ENCODE results near the gene ADARB2.

ADARB2 gene

DNA sequence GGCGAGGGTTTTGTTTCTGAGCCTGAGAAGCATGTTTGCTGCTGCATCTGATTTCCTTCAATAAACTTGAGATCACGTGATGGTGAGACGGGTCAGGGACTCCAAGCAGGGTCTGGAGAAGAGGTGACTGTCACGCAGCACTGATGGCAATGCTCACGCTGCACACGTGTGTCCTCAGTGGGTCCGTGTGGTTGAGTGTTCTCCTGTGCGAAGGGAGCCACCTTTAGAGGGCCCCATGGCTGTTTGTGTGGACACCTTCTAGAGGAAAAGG is 580.8 kb downstream of the ADARB2 start:
- DNase-seq, result peak; percentile 5

DNA sequence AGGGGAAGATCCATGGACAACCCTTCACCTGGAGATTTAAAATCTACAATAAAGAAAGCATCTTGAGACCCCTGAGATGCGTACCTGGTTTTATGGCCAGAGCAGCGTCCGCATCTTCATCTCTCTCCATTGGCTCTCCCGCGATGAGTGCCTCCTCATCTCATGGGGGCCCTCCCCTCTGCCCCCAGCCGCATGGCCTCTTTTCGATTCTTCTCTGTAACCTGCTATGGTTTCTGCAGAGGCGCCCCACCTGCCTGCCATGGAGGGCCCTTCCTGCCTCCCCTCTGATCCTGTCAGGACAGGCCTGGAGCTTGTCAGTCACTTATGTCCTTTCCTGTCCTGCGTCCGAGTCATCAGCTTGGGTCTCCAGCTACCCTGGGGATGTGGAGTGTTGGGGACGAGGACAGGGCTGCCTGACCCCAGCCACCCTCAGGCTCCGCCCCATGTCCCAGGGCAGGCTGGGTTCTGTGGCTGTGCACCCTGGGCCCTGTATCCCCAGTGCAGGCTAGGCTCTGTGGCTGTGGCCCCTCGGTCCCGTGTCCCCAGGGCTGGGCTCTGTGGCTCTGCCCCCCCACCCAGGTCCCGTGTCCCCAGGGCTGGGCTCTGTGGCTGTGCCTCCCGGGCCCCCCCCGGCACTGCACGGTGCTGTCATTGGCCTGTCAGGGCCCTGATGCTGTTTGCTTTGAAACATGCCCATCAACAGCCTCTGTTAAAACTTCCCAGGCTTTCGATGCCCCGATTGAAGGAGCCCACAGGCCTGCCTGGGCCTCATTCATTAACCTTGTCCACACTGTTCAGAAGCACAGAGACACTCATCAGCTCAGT is 581.3 kb downstream of the ADARB2 start:
- DNase-seq, result peak; percentile 4

DNA sequence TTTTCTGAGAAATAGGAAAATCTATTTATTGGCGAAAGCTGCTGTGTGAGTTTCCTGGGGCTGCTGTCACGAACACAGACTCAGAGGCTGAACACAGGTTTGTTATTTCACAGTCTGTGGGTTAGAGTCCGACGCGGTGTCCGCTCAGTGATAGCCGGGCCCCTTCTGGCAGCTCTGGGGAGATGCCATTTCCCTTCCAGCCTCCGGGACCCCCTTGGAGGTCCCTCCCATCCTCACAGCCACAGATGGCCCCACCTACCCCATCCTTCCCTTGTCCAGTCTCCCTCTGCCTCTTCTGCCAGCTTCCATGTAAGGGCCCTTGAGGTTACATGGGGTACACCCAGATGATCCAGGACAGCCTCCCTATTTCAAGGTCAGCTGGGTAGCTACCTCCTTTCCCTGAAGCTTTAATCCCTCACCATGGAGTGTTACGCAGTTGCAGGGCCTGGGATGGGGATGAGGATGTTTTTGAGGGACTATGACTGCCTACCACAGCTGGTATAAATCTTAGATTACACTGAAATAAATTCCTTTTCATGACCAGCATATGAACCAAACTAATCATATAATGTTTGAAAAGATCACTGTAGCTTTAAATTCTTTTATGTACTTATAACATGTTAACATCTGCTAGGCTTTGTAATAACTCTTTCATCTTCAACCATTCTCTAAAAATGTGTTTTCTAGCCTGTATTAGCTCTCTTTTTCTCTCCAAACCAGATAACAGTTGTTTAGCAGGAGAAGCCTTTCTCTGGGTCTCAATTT is 582.6 kb downstream of the ADARB2 start:
- peak; percentile 13 for DNase-seq

DNA sequence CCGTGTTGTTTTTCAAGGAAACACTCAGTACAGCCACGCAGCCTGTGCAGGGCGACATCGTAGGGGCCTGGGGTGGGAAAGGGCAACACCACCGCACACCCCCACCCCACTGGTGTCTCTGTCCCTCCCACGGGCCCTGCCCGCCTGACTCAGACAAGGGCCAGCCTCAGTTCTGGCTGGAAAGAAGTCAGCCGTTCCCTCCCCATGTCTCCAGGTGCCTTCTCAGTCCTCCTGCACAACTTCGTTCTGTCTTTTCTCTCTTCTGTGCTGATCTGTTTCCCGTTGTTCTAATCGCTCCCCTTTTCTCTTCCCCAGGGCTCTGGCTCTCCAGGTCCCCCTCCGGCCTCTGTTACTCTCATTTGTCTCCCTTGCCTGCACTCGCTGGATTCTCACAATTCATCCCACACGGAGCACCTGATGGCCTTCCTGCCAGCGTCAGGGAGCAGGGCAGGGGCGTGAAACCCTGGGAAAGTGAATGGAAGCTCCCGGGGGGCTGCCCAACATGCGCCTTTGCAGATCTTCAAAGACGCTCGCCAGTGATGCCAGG is 583.4 kb downstream of the ADARB2 start:
- peak; percentile 13 for DNase-seq

DNA sequence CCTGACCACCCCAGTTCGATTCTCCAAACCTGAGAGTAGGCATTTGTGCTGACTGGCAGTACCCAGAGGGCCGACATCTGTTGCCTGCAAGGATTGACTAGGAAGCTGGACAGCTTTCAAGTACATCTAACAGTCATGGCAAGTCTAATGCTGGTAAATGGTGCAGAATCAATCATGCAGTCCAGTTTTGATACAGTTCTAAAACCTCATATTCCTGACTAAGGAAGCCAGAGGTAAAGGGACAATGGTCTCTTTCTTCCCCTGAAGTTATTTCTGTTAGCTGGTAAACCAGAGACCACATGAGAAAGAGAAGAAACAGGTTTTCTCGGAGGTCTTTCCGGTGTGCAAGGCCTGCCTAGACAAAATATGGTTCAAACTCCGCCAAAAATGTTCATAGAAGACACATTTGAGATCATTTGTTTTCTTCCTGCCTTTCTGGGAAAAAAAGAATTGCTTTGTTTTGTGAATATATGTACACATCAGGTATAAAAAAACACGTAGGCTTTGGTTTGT is 584.0 kb downstream of the ADARB2 start:
- no peak for DNase-seq

DNA sequence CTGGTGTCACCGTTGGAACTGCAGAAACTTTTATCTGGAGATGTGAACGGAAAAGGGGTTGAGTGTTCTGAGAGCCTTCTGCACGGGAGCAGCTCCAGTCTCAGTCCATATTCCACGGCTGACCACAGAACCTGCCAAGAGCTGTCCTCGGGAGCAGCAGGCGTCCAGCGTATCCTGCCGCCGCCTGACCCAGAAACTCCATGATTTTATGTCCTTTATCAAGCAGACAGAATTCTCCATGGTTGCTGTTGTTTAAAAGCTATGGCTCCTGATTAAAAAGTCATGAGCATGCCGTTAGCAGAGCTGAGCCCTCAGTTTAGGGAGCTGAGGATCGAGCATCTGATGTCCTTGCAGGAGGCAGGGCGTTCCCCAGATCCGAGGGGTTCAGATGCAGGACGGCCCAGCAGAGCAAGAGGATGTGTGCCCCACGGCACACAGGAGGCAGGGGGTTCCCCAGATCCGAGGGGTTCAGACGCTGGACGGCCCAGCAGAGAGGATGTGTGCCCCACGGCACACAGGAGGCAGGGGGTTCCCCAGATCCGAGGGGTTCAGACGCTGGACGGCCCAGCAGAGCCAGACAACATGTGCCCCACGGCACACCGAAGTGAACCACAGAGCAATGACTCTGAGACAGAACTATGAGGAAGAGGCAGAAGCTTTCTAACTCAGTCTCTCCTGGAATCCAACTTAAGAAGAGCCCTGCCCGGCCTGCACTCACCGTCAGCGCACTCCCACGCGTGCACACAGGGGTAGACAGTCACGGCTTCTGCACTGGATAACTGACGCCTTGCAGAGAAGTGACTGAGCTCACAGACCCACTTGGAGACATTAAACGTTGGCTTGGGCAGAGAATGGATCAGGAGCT is 584.7 kb downstream of the ADARB2 start:
- peak; percentile 11 for DNase-seq

DNA sequence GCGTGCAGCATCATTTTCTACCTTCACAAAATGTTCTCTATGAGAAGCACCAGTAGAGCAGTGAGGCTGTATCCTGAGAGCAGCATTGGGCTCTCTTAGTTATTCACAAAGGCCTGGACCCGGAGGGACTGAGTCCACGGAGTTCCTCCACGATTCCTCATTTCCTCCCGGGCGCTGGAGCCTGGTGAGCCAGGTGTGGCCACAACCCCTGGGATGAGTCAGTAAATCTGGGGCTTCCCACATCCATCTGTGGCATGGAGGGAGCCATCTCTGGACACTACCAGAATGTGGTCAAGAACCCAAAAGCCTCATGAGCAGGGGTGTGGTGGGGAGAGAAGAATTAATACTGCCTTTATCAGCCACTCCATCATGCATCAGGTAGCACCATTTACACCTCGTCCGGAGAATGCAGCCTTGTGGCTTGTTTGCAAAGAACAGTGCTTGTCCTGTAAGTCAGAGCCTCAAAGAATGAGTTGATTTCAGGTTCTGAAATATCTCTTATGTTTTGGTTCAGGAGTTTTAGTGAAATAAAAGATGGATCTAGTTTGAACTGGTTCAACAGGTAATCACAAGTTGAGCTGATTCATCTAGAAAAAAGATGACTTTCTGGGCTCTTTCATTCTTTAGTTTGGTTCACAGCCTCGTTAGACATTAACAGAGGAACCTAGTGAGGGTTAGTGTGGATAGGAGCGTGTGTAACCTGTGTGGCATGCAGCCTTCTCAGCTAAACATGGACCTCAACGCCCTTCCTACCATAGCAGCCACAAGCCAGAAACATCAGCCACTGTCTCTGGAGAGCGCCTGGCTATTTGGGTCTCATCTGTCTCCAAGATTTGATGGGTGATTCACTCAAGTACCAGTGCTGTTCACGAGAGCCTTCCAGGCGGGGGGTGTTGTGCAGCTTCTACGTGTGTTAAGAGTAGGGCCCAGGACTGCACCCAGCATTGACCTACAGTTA is 586.0 kb downstream of the ADARB2 start:
- DNase-seq, result peak; percentile 10

DNA sequence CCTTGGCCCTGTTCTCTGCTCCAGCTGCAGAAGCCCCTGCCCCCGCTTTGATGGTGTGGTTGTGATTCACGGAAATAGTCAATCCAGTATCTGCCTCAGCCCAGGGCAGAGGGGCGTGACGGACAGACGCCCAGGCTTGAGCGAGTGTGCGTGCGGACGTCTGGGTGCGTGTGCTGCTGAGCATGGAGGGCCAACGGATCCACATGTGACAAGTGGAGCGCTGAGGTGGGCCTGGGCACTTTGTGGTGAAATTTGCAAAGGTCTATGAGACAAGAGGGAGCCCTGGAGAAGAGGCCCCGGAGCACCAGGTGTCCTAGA is 586.7 kb downstream of the ADARB2 start:
- DNase-seq, result no peak

DNA sequence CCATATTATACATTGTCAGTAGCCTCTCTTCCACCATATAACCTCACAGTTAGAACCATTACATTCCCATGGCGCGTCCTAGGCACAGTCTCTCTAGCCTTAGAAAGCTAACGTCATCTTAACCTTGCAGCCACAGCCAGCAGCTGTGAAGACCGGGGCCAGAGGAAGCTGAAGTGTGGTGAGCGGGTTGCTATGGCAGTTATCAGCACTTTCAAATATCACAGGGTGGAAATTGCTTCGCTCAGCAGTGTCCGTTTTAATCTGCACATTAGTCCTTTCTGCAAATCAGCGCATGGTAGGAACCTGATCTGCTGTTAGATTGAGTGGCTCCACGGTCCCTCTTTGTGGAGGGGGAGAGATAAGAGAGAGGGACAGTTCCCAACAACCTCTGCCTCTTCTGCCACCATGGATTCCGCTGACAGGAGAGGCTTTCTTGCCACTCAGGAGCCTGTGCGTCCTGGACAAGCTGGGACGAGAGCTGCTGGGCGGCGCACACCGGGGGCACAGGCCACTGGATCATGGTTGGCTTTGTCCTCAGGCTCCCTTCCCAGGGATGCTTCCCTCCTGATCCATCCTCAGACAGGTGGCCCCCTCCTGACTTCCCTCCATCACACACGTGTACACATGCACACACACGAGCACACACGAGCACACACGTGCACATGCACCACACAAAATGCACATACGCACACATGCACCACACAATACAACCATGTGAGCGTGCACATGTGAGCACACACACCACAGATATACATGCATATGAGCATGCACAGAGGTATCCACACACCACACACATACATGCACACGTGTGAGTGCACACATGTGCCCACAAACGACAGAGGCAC is 587.3 kb downstream of the ADARB2 start:
- no peak for DNase-seq

DNA sequence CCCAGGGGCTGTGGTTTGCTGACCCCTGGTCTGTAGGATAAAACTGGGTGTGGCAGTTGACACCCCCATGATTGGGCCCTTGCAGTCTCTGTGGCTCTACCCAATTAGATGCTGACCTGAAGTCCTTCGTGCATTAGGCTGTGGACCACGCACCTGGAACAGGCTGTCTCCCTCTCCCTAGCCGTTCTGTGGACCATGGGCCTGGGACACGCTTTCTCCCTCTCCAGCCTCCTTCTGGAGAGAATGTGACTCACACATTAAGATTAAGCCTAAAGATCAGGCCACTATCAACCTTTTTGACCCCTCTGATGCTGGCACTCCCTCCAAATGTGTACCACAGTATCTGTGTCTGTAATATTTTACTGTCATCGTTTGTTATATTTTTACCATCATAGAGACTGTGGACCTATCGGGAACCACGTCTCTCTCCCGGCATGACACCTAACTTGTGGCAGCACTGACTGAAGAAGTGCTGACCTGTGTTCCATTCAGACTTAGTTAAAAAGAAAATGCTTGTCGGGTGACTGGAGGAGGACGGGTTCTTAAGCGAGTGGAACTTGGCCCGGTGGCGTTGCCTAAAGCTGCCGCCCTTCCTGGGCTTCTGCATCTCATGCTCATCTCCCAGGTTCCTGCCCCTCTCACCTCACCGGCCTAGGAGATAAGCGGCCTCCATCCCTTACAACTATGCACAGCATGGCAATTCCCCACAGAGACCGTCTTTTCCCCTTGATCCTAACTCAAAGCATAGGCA is 588.3 kb downstream of the ADARB2 start:
- no peak for DNase-seq

DNA sequence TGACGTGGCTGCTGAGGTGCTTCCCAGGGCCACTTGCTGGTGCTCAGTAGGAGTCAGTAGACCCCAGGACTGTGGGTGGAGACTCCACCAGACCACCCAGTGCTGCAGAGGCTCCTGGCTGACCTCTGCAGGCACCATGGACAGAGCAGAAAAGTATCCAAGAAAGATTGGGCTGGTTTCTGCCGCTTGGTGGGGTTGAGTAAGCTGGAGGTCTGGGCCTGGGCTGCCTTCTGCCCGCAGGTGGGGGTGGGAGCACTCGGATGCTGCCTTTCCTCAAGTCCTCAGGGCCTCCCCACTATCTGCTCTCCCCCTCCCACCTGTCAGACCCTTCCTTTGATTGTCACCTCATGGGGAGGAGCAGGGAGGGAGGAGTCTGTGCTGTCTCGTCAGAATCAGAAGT is 589.5 kb downstream of the ADARB2 start:
- DNase-seq, result no peak

DNA sequence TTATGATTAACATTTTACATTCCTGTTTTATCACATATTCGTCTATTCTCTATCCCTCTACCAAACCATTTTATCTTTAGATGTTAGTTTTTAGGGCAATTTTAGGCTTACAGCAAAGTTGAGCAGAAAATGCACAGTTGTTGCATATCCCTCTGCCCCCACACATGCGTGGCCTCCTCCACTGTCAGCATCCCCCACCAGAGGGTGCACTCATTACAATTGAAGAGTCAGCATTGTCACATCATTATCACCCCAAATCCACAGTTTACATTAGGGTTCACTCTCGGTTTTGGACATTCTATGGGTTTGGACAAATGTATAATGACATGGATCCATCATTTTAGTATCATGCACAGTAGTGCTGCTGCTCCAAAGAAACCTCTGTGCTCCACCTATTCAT is 594.7 kb downstream of the ADARB2 start:
- DNase-seq, result peak; percentile 32

DNA sequence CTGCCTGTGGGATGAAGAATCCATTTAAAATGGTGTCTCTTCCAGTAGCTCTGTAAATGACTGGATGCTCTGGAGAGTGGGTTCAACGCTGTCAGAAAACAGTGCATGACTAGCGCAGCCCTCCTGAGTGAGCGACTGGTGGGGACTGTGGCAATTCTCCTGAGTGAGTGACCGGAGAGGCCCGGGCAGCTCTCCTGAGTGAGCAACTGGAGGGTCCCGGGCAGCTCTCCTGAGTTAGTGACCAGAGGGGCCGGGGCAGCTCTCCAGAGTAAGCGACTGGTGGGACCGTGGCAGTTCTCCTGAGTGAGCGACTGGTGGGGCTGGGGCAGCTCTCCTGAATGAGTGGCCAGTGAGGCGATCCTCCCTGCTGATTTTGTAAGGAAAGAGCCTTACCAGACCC is 595.6 kb downstream of the ADARB2 start:
- DNase-seq, result no peak

DNA sequence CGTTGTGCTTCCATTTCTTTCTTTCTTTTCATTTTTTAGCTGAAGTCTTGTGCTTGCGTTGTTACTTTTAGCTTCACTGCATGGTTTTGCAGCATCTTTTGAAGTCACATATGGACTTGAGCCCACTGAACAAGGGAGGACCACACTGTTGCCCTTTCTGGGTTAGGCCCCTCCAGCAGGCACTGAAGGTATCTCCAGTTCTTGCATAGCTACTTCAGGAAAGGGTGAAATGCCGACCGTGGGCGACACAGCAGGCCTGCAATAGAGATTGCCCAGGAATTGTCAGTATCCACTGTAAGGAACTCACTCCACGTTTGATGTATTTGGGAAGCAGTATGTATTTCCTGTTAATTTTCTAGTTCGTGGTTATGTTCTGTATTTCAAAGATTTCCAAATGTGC is 596.1 kb downstream of the ADARB2 start:
- no peak for DNase-seq

DNA sequence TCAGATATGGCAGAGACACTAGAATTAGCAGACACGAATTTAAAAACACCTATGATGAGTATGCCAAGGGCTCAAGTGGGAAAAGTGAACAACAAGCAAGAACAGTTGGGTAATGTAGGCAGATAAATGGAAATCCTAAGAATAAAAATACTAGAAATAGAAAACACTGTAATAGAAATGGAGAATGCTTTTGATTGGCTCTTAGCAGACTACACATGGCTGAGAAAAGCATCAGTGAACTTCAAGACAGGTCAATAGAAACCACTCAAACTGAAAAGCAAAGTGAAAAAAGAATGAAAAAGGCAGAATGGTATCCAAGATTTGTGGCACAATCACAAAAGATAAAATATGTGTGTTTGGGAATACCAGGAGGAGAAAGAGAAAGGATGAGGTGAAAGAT is 598.8 kb downstream of the ADARB2 start:
- no peak for DNase-seq

DNA sequence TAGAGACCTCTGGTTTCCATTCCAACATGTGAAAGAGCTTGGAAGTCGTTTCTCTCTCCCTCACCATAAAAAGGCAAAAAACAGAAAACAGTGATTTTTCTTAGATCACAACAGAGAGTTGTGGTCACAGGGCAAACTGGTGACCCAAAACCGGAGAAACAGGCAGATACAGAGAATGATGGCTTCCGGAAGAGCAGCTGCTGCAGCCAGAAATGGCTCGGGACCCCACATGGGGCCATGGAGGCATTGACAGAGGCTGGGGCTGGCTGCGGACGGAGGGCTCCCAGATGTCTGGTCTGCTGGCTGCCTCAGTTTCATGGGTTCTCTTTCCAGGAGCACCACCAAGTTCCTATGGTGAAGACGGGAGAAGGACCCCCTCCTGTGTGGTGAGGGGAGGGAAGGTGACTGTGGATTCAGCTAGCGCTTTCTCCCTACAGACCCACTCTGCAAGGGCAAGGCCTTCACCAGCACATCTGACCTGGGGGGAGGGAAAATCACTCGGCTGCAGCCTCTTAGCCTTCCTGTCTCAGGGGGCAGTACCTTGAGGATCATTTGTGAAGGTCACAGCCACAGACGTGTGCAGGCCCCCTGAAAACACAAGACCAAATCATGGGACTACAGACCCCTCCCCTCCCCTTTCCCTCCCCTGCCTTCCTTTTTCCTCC is 599.7 kb downstream of the ADARB2 start:
- peak; percentile 6 for DNase-seq

DNA sequence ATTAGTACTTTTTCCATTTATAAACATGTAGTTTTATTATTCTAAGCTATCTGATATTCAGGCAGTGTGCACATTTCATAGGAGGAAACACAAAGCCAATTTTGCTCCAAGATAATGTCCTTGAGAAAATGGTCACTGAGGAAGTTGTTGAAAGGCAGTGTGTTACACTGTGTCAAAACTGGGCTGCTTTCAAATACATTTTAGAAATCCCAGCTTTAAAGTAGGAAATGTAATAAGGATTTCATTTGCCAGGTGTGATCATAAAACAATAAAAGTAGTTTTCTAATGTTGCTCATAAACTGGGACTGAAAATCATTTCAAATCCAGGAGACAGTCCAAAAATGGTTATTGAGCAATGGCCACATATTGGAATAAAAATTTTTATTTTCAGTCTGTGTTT is 601.1 kb downstream of the ADARB2 start:
- no peak for DNase-seq

DNA sequence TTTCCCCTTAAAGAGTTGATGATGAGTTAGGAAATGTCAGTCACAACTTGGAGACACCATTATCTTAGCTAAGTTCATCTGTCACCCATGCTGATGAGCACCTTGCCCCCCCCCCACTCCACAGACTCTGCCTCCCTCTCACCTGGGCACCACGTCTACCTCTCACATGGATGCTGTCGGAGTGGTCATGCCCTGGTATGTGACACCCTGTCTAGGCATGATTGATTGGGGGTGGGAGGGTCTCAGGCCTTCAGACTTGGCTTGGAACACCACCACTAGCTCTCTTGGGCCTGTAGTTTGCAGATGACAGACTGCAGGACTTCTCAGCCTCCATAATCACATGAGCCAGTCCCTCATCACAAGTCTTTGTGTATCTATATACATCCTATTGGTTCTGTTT is 603.2 kb downstream of the ADARB2 start:
- DNase-seq, result no peak

DNA sequence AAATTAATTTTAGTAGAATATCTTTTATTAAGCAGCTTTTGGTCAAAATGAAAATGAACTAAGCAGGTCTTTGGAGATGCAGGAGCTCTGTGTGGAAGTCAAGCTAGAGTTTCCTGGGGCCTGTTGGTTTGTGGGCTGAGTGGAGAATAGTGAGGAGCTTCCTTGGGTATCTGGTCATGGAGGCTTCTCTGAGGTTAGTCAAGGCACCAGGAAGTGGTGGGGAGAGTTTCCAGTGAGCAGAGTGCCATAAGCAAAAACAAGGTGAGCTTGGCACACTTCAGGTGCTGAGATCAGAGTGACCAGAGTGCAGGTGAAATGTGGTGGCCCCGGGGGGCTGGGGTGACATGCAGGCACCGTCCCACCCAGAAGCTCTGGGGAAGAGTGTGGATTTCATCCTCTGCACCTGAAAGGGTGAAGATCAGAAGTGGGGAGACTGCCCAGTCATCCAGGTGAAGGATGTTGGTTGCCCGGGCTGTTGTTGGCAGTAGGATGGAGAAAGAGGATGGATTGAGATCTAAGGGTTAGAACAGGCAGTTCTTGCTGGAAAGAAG is 603.8 kb downstream of the ADARB2 start:
- DNase-seq, result peak; percentile 18
